Retina (tissue), 1 donor: ENCODE measurements around the gene PSRC1.
"Not testable (repeated sequence)": the region's sequence is repeated elsewhere in the genome, so short reads cannot be mapped to it uniquely, and the experiment has no call there.

Experiments used
- DNase-seq: peaks from one replicate; pipeline ENCODE4 v3.0.0-alpha.2; 2016

The PSRC1 gene

DNA sequence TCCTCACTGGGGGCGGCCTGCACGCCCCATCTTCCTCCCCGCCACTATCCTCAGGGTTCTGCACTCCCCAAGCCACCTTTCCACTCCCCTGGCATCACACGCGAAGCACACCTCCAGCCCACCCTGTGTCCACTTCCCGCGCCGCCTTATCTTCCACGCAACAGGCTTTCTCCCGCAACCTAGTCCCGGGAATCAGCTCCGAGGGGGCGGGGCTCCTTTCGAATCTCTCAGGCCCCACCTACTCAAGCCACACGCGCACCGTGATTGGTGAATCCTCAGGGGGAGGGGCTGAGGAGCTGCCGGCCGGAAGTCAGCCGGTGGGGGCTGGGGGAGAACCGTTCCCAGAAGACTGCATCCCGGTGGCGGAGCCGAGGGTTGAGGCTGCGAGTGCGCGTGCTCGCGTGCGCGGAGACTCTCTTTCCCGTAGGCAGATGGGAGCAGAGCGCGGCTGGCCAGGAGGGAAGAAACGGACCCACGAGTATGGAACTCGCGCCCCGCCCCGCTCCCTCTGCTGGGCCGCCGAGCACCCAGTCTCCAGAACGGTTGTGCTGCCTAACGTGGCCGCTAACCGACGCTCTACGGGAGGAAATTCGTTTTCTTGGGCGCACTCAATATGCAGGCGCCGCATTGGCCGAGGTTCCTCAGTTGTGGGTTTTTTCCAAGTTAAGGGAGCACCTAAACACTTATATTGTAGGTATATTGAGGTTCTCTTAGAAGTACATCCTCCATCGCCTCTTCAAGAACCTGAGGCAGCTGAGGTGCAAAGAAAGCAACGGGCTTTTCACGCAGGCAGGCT is at the start of gene PSRC1:
PSRC1 (minus strand) TSS at position 194 of the 796 bp plus-strand sequence.
- DNase-seq, result peak; percentile 97

DNA sequence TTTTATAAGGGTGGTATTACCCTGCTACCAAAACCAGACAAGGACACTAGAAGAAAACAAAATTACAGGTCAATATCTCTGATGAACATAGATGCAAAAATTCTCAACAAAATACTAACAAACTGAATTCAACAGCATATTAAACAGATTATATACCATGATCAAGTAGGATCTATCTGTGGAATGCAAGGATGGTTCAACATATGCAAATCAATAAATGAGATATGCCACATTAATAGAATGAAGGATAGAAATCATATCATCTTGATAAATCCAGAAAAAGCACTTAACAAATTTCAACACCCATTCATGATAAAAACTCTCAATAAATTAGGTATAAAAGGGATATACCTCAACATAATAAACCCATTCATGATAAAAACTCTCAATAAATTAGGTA is 48.2 kb upstream of the PSRC1 start:
- DNase-seq, result no peak

- DNase-seq, result no peak
Measured at GRCh38 chr1:109327285-109327684, 44.3 kb upstream of the PSRC1 start.

- DNase-seq, result no peak
Measured at GRCh38 chr1:109322974-109323373, 40.0 kb upstream of the PSRC1 start.

DNA sequence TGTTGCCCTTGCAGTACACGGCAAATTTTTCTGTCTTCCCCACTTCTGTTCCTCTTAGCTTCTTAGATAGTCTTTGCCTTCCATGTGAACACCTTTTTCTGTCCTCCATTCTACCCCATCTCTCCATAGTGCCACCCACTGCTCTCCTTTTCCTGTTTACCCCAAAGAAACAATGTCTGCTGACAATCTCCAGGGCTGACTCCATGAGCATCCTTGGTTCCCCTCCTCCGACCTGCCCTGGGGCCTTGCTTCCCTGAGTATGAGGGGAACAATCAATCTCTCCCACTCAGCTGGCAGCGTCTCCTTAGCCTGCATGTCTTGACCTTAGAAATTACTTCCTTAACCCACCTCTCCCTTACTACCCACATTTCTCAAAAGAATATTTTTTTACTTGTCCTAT is 36.2 kb upstream of the PSRC1 start:
- DNase-seq, result no peak

DNA sequence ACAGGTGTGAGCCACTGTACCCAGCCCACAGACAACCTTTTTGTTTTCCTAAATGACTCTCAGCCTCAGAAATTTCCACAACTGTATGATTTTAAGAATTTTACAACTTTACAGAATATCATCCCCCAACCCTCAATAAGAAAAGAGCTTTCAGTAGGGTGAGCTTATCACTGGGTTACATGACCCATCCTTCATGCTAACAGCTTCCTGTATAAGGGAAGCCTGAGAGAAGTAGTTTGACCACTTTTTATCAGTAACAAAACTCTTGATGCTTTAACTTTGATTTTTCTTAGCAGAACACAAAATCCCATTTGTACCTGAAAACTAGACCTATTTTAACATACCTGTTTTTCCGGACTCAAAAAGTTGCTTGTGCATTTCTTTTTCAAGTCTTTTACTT is 33.6 kb upstream of the PSRC1 start:
- DNase-seq, result no peak

- DNase-seq, result no peak
Measured at GRCh38 chr1:109315288-109315687, 32.3 kb upstream of the PSRC1 start.

DNA sequence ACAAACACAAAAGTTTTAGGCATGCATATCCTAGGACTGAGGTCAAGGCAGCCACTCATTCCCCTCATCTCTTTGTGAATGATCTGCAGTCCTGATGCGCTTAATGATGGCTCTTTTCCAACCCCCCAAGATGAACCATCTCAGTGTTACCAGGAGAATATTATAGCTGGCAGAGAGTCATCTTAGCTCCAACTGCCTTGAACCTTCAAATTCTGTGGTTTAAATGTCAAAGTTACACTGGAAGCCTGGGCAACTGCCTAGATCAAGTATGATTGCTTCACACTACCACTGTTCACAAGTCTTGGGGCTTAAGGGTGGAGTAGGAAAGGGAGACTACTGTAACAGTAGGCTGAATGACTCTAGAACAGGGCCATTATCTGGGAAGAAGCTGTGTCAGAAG is 31.9 kb upstream of the PSRC1 start:
- no peak for DNase-seq

DNA sequence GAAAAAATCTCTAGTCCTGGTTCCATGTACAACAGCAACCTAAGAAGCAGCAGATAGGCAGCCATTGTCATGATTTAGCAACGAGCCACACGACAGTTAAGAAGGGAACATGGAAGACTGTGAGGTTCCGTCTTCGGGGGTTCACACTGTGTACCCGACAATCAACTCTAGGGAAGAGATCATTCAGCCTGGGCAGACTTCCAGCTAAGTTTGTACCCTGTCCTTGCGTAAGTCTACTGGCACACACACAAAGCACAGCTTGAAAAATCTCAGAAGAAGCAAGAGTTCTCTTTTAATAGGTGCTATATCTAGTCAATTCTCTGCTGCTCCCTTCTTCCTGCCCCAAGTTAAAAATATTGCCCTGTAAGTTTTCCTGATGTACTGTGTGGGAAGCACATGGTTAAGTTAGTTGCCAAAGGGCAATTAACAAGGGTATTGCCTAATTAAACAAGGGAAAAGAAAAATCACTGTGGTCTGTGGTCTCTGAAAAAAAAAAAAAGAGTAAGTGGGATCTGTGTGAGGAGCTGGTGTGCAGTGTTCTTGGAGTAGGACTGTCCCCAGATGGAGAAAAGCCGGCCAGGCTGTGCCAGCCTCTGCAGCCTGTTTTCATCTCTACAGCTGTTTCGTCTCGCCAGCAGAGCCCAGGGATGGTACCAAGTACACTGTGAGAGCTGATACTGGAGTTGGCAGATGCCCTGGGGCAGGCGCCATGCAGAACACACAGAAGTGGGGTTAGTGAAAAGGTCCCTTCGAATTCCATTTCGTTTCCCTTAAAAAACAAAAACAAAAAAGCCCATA is 30.2 kb upstream of the PSRC1 start:
- no peak for DNase-seq

DNA sequence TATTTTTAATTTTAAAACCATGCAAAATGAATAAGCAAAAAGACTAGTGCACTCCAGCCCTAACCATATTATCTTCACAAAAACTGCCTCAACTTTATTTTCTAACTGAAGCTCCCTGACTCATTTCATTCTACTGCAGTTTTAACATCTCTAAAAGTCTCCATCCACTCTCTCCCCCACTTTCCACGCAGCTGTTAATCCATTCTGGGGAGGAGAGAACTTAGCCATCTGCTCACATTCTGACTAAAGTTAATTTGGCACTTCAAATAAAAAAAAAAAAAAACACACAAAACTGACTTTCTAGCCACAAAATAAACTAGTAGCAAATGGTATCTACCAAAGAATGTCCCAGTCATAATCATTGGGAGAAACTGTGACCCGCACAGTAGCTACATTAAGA is 29.3 kb upstream of the PSRC1 start:
- DNase-seq, result no peak

DNA sequence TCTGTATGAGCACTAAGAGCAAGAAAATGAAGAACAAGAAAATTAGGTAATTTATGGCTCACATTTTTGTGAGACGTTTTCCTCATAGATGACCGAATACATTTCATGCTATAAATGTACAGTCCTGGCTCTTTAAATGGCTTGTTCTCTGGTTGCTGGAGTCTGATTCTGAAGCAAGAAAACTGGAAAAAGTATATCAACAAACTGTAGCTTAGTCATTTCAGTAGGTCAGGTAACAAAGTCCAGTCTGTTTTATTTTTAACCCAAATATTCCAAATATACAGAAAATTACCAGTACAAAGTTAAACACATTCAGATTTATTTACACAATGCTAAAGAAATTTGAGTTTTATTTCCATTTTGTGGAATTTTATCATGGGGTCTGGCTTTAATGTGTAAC is 26.4 kb upstream of the PSRC1 start:
- no peak for DNase-seq

DNA sequence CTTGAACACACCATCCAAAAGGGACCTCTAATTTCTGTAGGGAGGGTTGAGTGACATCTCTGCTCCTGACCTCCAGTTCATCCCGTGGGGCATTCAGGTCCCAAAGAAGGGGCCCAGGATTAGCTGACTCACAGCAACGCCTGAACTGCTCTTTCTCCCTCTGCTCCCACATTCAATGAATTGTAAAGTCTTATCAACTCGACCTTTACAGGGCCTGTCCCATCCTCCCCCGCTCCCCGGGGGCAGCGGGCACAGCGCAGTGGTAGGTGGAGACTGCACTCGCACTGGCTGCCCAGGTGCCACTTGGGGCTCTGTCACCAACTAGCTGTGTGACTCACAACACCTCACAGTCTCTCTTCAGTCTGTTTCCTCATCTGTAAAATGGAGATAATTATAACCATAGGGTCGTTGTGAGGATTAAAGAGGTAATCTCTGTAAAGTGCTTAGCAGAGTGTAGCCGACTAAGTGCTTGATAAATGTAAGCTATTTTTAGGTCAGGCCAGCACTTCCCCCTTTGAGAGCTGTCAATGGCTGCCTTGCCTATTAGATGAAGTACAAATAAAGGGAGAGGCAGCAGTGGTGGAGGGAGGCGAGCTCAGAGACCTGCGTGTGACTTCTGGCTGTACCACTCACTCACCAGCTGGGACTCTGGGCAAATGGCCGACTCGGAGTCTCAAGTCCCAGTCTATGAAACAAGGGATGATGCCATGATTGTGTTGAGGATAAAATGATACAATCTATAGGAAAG is 24.5 kb upstream of the PSRC1 start:
- DNase-seq, result no peak

DNA sequence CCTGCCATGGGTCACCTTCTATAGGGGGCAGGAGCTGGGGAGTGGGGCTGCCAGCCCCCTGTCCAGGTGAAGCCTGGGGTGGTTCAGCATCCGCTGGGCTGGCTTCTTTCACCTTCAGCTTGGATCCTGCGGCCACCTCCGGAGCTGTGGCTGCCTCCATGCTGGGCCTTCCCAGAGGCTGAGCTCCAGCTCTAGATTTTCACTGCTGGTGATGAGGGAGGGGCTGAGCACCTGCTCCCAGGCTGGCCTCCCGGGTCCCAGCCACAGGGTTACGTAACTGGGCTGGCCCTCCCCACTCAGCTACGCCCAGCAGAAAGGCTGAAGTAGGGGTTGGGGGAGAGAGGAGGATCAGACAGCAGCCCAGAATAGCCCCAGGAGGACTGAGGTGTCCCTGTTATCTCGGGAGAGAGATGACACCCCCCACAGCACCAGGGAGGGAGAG is 23.9 kb upstream of the PSRC1 start, which contains the start of gene MYBPHL:
MYBPHL (minus strand) TSS at position 180 of the 442 bp plus-strand sequence; CDS start at position 160, 20 bp downstream.
- no peak for DNase-seq

GRCh38 chr1:109305991-109306390 is 23.0 kb upstream of the PSRC1 start:
- DNase-seq, result not testable (repeated sequence)

DNA sequence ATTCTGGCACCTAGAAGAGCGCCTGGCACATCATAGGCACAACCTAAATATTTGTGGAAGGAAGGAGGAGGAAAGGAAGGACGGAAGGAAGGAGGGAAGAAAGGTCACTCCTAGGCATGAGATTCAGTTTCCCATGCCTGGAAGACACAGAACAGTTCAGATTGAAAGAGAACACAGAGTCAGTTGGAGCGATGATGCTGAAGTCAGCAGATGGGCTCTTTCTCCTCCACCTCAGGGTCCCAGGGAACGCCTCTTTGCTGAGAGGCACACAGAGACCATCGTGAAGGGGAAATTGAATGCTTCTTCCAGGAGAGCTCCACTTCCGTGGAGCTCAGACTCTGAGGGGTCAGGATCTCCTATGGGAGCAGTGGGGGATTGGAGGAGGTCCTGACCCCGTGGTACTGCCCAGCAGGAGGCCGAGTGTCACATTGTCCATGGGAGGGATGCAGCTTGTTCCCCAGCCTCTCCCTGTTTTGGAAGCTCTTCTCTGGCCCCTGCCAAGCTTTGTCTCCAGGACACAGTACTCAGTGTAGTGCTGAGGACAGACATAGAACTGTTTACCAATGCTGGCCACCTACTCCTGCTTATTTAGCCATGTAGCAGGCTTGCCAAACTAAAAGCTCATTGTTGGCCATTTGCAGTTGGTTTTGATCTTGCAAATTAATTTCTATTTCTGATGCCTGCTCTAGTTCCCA is 21.4 kb upstream of the PSRC1 start:
- no peak for DNase-seq

- no peak for DNase-seq
Measured at GRCh38 chr1:109301874-109302273, 18.9 kb upstream of the PSRC1 start.

DNA sequence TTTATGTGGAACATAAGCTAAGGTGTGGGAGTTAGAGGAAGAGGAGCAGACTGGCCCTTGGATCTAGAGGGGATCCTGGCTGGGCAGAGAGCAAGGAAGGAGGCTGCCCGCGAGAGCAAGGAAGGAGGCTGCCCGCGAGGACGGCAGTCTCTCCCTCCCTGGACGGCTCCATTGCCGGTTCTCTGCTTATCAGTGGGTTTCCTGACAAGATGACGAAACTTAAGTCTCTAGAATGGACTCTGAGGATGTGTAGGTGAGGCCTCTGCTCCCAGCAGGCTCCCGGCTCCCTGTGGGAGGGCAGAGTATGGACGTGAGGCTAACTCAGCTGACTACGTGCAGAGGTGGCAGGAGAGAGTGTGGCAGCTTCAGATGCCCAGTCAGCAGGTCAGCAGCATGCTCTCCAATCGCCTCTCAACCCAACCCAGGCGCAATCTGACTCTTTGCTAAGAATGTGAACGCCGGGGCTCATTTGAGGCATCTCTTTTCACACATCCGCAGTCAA is 17.8 kb upstream of the PSRC1 start:
- DNase-seq, result no peak

DNA sequence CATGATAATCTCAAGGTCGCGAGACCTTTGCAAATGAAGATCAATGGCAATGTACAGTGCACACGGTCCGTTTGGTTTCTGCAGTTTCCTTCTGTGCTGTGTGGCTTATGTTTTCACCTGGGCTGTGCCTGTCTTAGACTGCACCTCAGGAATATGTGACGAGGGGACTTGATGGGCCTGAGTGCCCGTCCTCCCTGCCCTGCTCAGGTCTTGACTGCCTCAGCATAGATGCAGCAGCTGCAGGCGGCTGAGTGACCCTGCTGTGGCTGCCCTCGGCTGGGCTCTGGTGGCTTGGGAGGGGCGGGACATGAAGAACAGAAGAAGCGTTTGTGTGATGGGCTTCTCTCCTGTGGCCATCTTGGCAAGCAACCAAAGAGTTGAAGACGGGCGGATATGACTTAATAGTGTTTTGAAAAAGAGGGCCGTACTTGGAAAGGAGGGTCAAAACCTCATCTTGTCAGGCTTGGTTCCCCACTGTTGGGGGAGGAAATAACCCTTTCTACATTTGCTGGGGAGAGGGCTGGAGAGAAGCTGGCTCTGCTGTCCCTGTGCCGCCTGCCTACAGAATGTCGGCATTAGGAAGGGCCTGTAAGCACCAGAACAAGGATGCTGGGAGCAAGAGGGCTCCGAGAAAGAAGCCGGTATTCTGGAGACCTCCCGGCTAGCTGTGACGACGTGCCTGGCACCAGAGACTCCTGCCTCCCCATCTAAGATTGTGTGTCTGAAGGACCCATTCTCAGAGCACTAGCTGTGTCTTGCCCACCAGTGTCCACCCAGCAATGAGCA is 16.8 kb upstream of the PSRC1 start:
- DNase-seq, result no peak

- no peak for DNase-seq
Measured at GRCh38 chr1:109298666-109299557, 16.0 kb upstream of the PSRC1 start.

DNA sequence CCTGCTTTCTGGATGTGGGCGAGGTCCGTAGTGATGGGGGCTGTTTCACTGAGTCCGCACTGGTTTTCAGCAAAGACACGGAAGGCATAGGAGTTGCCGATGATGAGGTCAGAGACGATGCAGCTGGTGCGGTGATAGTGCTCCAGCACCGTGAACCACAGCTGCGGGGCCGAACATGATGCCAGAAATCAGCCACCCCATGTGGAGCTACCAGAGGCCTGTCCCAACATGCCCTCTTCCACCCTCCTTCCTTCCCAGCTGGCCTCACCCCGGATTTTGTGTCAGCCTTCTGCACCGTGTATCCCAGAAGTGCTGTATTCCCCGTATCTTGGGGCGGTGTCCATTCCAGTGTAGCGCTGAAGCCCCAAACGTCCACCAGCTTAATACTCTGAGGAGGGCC is 13.8 kb upstream of the PSRC1 start:
- DNase-seq, result no peak
